CD8-positive, alpha-beta memory T cell (primary cell): Measurements from ENCODE around the gene GPC6. TPM values are rescaled to one million over a fixed set of nuclear protein-coding genes. Genes with fewer than 3 reads are reported as not detected.
"Not testable (repeated sequence)": the region's sequence is repeated elsewhere in the genome, so short reads cannot be mapped to it uniquely, and the experiment has no call there.

ENCODE experiments used
- CTCF ChIA-PET: fragments of 350-600 bp; sonication (Branson Sonifier 250); formaldehyde crosslinking; loops from one replicate; lab custom pipeline; 2021; ENCODE audit warnings: antibody characterized with exemption; lab: Charles Lee
- POLR2A ChIA-PET: fragments of 350-600 bp; sonication (Branson Sonifier 250); formaldehyde crosslinking; loops from one replicate; lab custom pipeline; 2021; ENCODE audit warnings: antibody characterized with exemption; lab: Charles Lee
- DNase-seq, 5 donors: peaks; one replicate each; pipeline versions ENCODE4 v3.0.0 to v3.0.0-alpha.2; 2020 to 2022; ENCODE audit warnings: mixed read lengths in 1 of 5
- H3K27ac ChIP-seq: one replicate; pipeline ENCODE4 v1.7.0; 2013; ENCODE audit warnings: low read depth, mild to moderate bottlenecking, low read length, moderate library complexity
- H3K27me3 ChIP-seq: 2 replicates; pipeline ENCODE4 v1.7.0; 2013; ENCODE audit warnings: low read length, mild to moderate bottlenecking; ENCODE audit not compliant: insufficient read depth, poor library complexity, severe bottlenecking
- H3K36me3 ChIP-seq: 2 replicates; pipeline ENCODE4 v1.7.0; 2013; ENCODE audit warnings: mild to moderate bottlenecking, low read length, moderate library complexity; ENCODE audit not compliant: insufficient read depth
- H3K4me1 ChIP-seq: 2 replicates; pipeline ENCODE4 v1.7.0; 2013; ENCODE audit warnings: mild to moderate bottlenecking, low read length, moderate library complexity; ENCODE audit not compliant: insufficient read depth
- H3K4me3 ChIP-seq: 2 replicates; pipeline ENCODE4 v1.7.0; 2013; ENCODE audit warnings: mild to moderate bottlenecking, low read length
- H3K9me3 ChIP-seq: 2 replicates; pipeline ENCODE4 v1.7.0; 2013; ENCODE audit warnings: mild to moderate bottlenecking, low read length
- H3K27ac Mint-ChIP-seq, 8 donors: one replicate each; pipeline ENCODE4 v1.8.0; 2020 to 2021; ENCODE audit warnings: mixed read lengths in 8 of 8, mild to moderate bottlenecking in 6 of 8, inconsistent platforms in 3 of 8, moderate library complexity in 3 of 8
- H3K27me3 Mint-ChIP-seq, 2 donors: one replicate each; pipeline ENCODE4 v1.8.0; 2020 to 2021; ENCODE audit warnings: mixed read lengths in 2 of 2, mild to moderate bottlenecking in 1 of 2, moderate library complexity in 1 of 2
- H3K36me3 Mint-ChIP-seq, 3 donors: one replicate each; pipeline ENCODE4 v1.8.0; 2020 to 2021; ENCODE audit warnings: mixed read lengths in 3 of 3, inconsistent platforms in 1 of 3, mild to moderate bottlenecking in 1 of 3
- H3K4me1 Mint-ChIP-seq, 3 donors: one replicate each; pipeline ENCODE4 v1.8.0; 2020 to 2021; ENCODE audit warnings: mixed read lengths in 3 of 3, inconsistent platforms in 1 of 3, mild to moderate bottlenecking in 1 of 3
- H3K4me3 Mint-ChIP-seq, 7 donors: one replicate each; pipeline ENCODE4 v1.8.0; 2020 to 2021; ENCODE audit warnings: mixed read lengths in 7 of 7, mild to moderate bottlenecking in 6 of 7, moderate library complexity in 4 of 7, inconsistent platforms in 2 of 7
- H3K9me3 Mint-ChIP-seq, 5 donors: one replicate each; pipeline ENCODE4 v1.8.0; 2020 to 2022; ENCODE audit warnings: mixed read lengths in 5 of 5, mild to moderate bottlenecking in 3 of 5, moderate library complexity in 2 of 5, inconsistent platforms in 1 of 5
- polyA plus RNA-seq: library from polyadenylated mRNA; unstranded; fragments of 300-500 nt; fragmentation: Illumina TruSeq; gene quantifications from one replicate; pipeline ENCODE4 v1.2.3, GENCODE V29; 2021
- total RNA-seq, 2 experiments: library from RNA; stranded (reverse); gene quantifications; one replicate each; pipeline ENCODE4 v1.2.3, GENCODE V29; 2021

Gene GPC6
- total and polyA plus RNA-seq, 3 experiments from 2014 or later: not detected

- Mint-ChIP-seq H3K4me3 (no peak overlapping the region), H3K9me3 (no peaks in the 10 kb centered on the region), H3K27ac (peak overlapping the region in 3 of 8 donors; percentile 9 to 66 (median 39)), H3K36me3 (no peaks in the 10 kb centered on the region), H3K27me3 (peaks cover 0 to 3% of the 10 kb centered on the region in 2 donors), H3K4me1 (peaks cover 7 to 12% (median 8%) of the 10 kb centered on the region in 3 donors)
- CTCF ChIA-PET: interaction anchor here (1.5 kb wide), 1 partner anchor 16 kb away, joined by 3 read pairs; no protein-coding TSS in a partner anchor
- Histone ChIP-seq H3K4me3 (no peak overlapping the region), H3K4me1 (no peaks in the 10 kb centered on the region), H3K9me3 (no peaks in the 10 kb centered on the region), H3K27ac (no peak overlapping the region), H3K36me3 (no peaks in the 10 kb centered on the region), H3K27me3 (no peaks in the 10 kb centered on the region)
- POLR2A ChIA-PET: no interaction called here
- no peak for DNase-seq
Measured at GRCh38 chr13:94343243-94343585, 1116.6 kb downstream of the GPC6 start.

DNA sequence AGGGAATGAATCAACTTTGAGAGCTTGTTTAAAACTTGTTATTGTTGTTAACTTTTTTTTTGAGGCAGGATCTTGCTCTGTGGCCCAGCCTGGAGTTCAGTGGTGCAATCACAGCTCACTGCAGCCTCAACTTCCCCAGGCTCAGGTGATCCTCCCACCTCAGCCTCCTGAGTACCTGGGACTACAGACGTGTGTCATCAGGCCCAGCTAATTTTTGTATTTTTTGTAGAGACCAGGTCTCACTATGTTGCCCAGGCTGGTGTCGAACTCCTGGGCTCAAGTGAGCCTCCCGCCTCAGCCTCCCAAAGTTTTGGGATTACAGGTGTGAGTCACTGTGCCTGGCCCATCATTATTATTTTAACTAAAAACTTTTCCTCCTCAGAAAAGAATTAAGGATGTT lies 1117.1 kb downstream of the GPC6 start:
- DNase-seq, H3K9me3 Mint-ChIP-seq, H3K9me3 ChIP-seq, POLR2A ChIA-PET, H3K27me3 ChIP-seq, H3K27ac ChIP-seq, H3K36me3 Mint-ChIP-seq, H3K27me3 Mint-ChIP-seq, H3K4me1 ChIP-seq, H3K36me3 ChIP-seq, H3K4me3 ChIP-seq, H3K4me3 Mint-ChIP-seq: not testable (repeated sequence)
- Mint-ChIP-seq H3K27ac (peak overlapping the region in 3 of 8 donors; percentile 9 to 66 (median 39)), H3K4me1 (peaks cover 7 to 12% (median 8%) of the 10 kb centered on the region in 3 donors)
- CTCF ChIA-PET: interaction anchor here (1.5 to 2.5 kb wide), 2 partner anchors 16 to 17 kb away, joined by 3 to 6 read pairs; no protein-coding TSS in a partner anchor

DNA sequence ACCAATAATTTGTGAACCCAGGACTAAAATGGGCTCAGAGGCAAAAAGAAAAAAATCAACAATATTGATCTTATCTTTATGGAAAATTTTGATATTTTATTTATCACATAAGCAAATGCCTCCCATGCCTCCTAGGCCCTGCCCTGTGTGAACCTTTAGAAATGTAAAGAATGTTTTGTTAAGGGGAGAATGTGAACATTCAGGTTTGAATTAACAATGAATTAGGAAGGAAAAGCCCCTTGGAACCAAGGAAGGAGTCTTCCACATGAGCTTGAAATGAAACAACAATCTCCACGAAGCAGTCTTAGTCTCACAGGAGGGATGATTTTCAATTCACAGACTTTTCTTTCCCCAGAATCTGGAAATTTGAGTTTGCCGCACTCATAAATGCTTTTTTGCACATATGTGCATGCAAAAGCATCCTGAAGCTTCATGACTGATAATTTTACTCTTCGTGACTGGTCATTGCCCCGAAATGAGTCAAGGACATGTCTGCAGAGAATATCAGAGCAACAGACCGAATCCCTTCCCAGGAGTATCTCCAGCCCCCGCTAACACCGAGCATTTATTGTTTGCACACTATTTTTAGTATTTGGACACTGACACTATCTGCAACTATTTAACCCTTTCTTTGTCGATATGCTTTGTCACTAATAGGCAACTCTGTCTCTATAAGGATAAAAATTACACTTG lies 1117.7 kb downstream of the GPC6 start:
- Mint-ChIP-seq H3K36me3 (no peaks in the 10 kb centered on the region), H3K27me3 (peaks cover 0 to 2% of the 10 kb centered on the region in 2 donors), H3K4me1 (peaks cover 7 to 12% (median 8%) of the 10 kb centered on the region in 3 donors), H3K4me3 (no peak overlapping the region), H3K27ac (peak overlapping the region in 1 of 8 donors; percentile 11), H3K9me3 (no peaks in the 10 kb centered on the region)
- Histone ChIP-seq H3K27ac (no peak overlapping the region), H3K9me3 (no peaks in the 10 kb centered on the region), H3K36me3 (no peaks in the 10 kb centered on the region), H3K4me3 (no peak overlapping the region), H3K4me1 (no peaks in the 10 kb centered on the region), H3K27me3 (no peaks in the 10 kb centered on the region)
- CTCF ChIA-PET: interaction anchor here (1.1 to 2.5 kb wide), 4 partner anchors 15 to 20 kb away, joined by 3 to 7 read pairs (median 4); no protein-coding TSS in a partner anchor
- DNase-seq: no peak
- POLR2A ChIA-PET: no interaction called here

GRCh38 chr13:94345374-94346195 lies 1119.0 kb downstream of the GPC6 start:
- H3K4me1 Mint-ChIP-seq: peaks cover 8 to 12% (median 9%) of the 10 kb centered on the region in 3 donors

DNA sequence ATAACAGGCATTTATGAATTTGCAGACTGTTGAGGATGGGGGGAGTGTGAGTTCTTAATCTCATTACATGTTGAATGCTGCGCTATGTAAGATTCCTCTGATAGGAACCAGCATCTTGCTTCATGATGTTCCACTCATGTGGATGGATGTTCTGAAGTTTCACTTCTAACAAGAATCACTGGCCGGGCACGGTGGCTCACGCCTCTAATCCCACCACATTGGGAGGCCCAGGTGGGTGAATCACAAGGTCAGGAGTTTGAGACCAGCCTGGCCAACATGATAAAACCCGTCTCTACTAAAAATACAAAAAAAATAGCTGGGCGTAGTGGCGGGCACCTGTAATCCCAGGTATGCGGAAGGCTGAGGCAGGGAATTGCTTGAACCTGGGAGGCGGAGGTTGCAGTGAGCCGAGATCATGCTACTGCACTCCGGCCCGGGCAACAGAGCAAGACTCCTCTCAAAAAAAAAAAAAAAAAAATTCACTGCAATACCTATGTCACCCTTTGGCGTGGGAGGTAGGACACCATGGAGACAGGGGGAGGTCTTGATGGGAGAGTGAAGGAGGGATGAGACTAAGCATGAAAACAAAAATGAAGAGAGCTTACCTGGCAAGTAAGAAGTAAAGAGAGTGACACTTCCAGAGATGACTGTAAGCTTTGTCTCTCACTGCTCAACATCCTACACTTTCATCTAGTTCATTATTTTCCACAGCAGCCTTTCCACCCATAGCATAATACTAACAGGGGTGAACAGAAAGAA lies 1119.8 kb downstream of the GPC6 start:
- no peaks in the 10 kb centered on the region for H3K36me3 ChIP-seq
- H3K27ac Mint-ChIP-seq: peak overlapping the region in 1 of 8 donors; percentile 58
- no peak overlapping the region for H3K4me3 Mint-ChIP-seq
- no peaks in the 10 kb centered on the region for H3K9me3 Mint-ChIP-seq
- no peak for DNase-seq
- peaks cover 13 to 21% (median 17%) of the 10 kb centered on the region in 3 donors for H3K4me1 Mint-ChIP-seq
- H3K4me3 ChIP-seq: no peak overlapping the region
- H3K4me1 ChIP-seq: no peaks in the 10 kb centered on the region
- ChIA-PET POLR2A (no interaction called here), CTCF (interaction anchor here (0.9 to 1.6 kb wide), 6 partner anchors 15 to 174 kb away, joined by 3 to 9 read pairs (median 4); no protein-coding TSS in a partner anchor)
- no peaks in the 10 kb centered on the region for H3K27me3 Mint-ChIP-seq
- no peaks in the 10 kb centered on the region for H3K9me3 ChIP-seq
- no peak overlapping the region for H3K27ac ChIP-seq
- H3K36me3 Mint-ChIP-seq: no peaks in the 10 kb centered on the region
- no peaks in the 10 kb centered on the region for H3K27me3 ChIP-seq

More at GRCh38 chr13:94345374-94346195, 1119.0 kb downstream of the GPC6 start:
- Mint-ChIP-seq H3K4me3 (no peak overlapping the region), H3K36me3 (no peaks in the 10 kb centered on the region), H3K27me3 (no peaks in the 10 kb centered on the region), H3K9me3 (no peaks in the 10 kb centered on the region), H3K27ac (peak overlapping the region in 2 of 8 donors; percentile 6 to 55)
- Histone ChIP-seq H3K4me3 (no peak overlapping the region), H3K27ac (no peak overlapping the region), H3K4me1 (no peaks in the 10 kb centered on the region), H3K36me3 (no peaks in the 10 kb centered on the region), H3K9me3 (no peaks in the 10 kb centered on the region), H3K27me3 (no peaks in the 10 kb centered on the region)
- ChIA-PET POLR2A (no interaction called here), CTCF (interaction anchor here (0.9 to 2.5 kb wide), 12 partner anchors 11 to 230 kb away, joined by 3 to 9 read pairs (median 4); no protein-coding TSS in a partner anchor)
- peak in 2 of 5 donors; percentile 37 to 43 for DNase-seq

- no peaks in the 10 kb centered on the region for H3K9me3 ChIP-seq
- Mint-ChIP-seq H3K27me3 (no peaks in the 10 kb centered on the region), H3K4me1 (peaks cover 11 to 18% (median 16%) of the 10 kb centered on the region in 3 donors), H3K9me3 (no peaks in the 10 kb centered on the region), H3K27ac (peak overlapping the region in 4 of 8 donors; percentile 9 to 70 (median 16)), H3K36me3 (peaks cover 0 to 4% (median 0%) of the 10 kb centered on the region in 3 donors), H3K4me3 (no peak overlapping the region)
- H3K27me3 ChIP-seq: no peaks in the 10 kb centered on the region
- CTCF ChIA-PET: no interaction called here
- H3K36me3 ChIP-seq: no peaks in the 10 kb centered on the region
- H3K4me3 ChIP-seq: no peak overlapping the region
- no peak for DNase-seq
- POLR2A ChIA-PET: no interaction called here
- H3K27ac ChIP-seq: no peak overlapping the region
- no peaks in the 10 kb centered on the region for H3K4me1 ChIP-seq
Measured at GRCh38 chr13:94351292-94351990, 1124.8 kb downstream of the GPC6 start.

- Mint-ChIP-seq H3K36me3 (peaks cover 0 to 4% (median 0%) of the 10 kb centered on the region in 3 donors), H3K4me1 (peaks cover 11 to 18% (median 16%) of the 10 kb centered on the region in 3 donors), H3K27ac (no peak overlapping the region), H3K27me3 (peaks cover 0 to under 1% of the 10 kb centered on the region in 2 donors), H3K4me3 (no peak overlapping the region), H3K9me3 (no peaks in the 10 kb centered on the region)
- H3K4me3 ChIP-seq: no peak overlapping the region
- POLR2A ChIA-PET: no interaction called here
- no peak for DNase-seq
- no peaks in the 10 kb centered on the region for H3K4me1 ChIP-seq
- H3K36me3 ChIP-seq: no peaks in the 10 kb centered on the region
- no peaks in the 10 kb centered on the region for H3K9me3 ChIP-seq
- no peak overlapping the region for H3K27ac ChIP-seq
- no peaks in the 10 kb centered on the region for H3K27me3 ChIP-seq
- CTCF ChIA-PET: no interaction called here
Measured at GRCh38 chr13:94352057-94352456, 1125.5 kb downstream of the GPC6 start.
